Ectodermal cell (in vitro differentiated cells): Measurements from ENCODE around the gene LHFPL5. TPM values are rescaled to one million over a fixed set of nuclear protein-coding genes. Genes with fewer than 3 reads are reported as not detected.

Experiments
- H3K27ac ChIP-seq: 2 replicates; pipeline ENCODE4 v1.7.0; 2013; ENCODE audit warnings: mild to moderate bottlenecking, low read depth, low read length; ENCODE audit not compliant: insufficient read depth, poor library complexity, severe bottlenecking
- H3K27me3 ChIP-seq: 2 replicates; pipeline ENCODE4 v1.7.0; 2013; ENCODE audit warnings: mild to moderate bottlenecking, low read length; ENCODE audit not compliant: insufficient read depth, control insufficient read depth, poor library complexity, severe bottlenecking
- H3K36me3 ChIP-seq: one replicate; pipeline ENCODE4 v1.7.0; 2013; ENCODE audit warnings: low read length; ENCODE audit not compliant: control insufficient read depth, insufficient read depth
- H3K4me1 ChIP-seq: one replicate; pipeline ENCODE4 v1.7.0; 2013; ENCODE audit warnings: low read length; ENCODE audit not compliant: control insufficient read depth, insufficient read depth
- H3K4me3 ChIP-seq: 2 replicates; pipeline ENCODE4 v1.7.0; 2013; ENCODE audit warnings: low read depth, low read length, control low read depth; ENCODE audit not compliant: insufficient read depth
- H3K9me3 ChIP-seq: 2 replicates; pipeline ENCODE4 v1.7.0; 2013; ENCODE audit warnings: mild to moderate bottlenecking, low read length, moderate library complexity; ENCODE audit not compliant: control insufficient read depth
- whole genome bisulfite sequencing, 2 experiments: methylation state at CpG; one replicate each; pipeline ENCODE4 v1.1.7; 2013; ENCODE audit warnings: missing lambda C conversion rate in 2 of 2; 5-methylcytosine and 5-hydroxymethylcytosine counted together
- polyA plus RNA-seq, 4 experiments: library from polyadenylated mRNA; stranded (reverse); fragments of 50-300 nt; gene quantifications; one replicate each; pipeline ENCODE4 v1.2.3, GENCODE V29; 2013

LHFPL5 gene
- polyA plus RNA-seq (2013, experiment 1 of 4) = not detected
- not detected for polyA plus RNA-seq (2013, experiment 2 of 4)
- polyA plus RNA-seq (2013, experiment 3 of 4) = not detected
- polyA plus RNA-seq (2013, experiment 4 of 4) = not detected

- no peak within 1 kb of the TSS for H3K27ac ChIP-seq
- WGBS, 2 experiments = 13 to 15% methylated on average over 40 of the region's 40 CpGs
These were observed at the start of gene LHFPL5 for GRCh38 chr6:35804996-35805736. LHFPL5 (plus strand) TSS chr6:35805352; CDS start chr6:35805671, 319 bp downstream.

GRCh38 chr6:35757456-35758123 is 47.6 kb upstream of the LHFPL5 start:
- peaks cover 7% of the 10 kb centered on the region for H3K4me1 ChIP-seq
- no peaks in the 10 kb centered on the region for H3K9me3 ChIP-seq
- no peaks in the 10 kb centered on the region for H3K36me3 ChIP-seq
- 55% methylated on average over 10 of the region's 10 CpGs for WGBS, 2 experiments
- H3K4me3 ChIP-seq = no peak overlapping the region
- no peak overlapping the region for H3K27ac ChIP-seq
- H3K27me3 ChIP-seq = no peaks in the 10 kb centered on the region

More at GRCh38 chr6:35804996-35805736, at the start of gene LHFPL5:
- Histone ChIP-seq H3K4me1 (no peaks in the 10 kb centered on the region), H3K36me3 (no peaks in the 10 kb centered on the region), H3K9me3 (no peaks in the 10 kb centered on the region), H3K4me3 (peak within 1 kb of the TSS; percentile 47), H3K27me3 (no peaks in the 10 kb centered on the region)

- Histone ChIP-seq H3K4me1 (peaks cover 9% of the 10 kb centered on the region), H3K36me3 (no peaks in the 10 kb centered on the region)
- WGBS, 2 experiments = 94 to 95% methylated on average over 3 of the region's 3 CpGs
These were observed 45.7 kb upstream of the LHFPL5 start for GRCh38 chr6:35759426-35759825.

GRCh38 chr6:35765739-35766138 is 39.4 kb upstream of the LHFPL5 start:
- no peaks in the 10 kb centered on the region for H3K36me3 ChIP-seq
- peaks cover 2% of the 10 kb centered on the region for H3K4me1 ChIP-seq
- H3K27me3 ChIP-seq = peaks cover 3% of the 10 kb centered on the region
- no peak overlapping the region for H3K27ac ChIP-seq
- H3K4me3 ChIP-seq = no peak overlapping the region
- WGBS, 2 experiments = 88 to 91% methylated on average over 23 of the region's 23 CpGs
- H3K9me3 ChIP-seq = no peaks in the 10 kb centered on the region

More at GRCh38 chr6:35759426-35759825, 45.7 kb upstream of the LHFPL5 start:
- Histone ChIP-seq H3K4me3 (no peak overlapping the region), H3K27me3 (peaks cover 3% of the 10 kb centered on the region), H3K9me3 (no peaks in the 10 kb centered on the region), H3K27ac (no peak overlapping the region)

- Histone ChIP-seq H3K27ac (no peak overlapping the region), H3K36me3 (no peaks in the 10 kb centered on the region), H3K9me3 (no peaks in the 10 kb centered on the region), H3K4me1 (peaks cover 8% of the 10 kb centered on the region), H3K4me3 (no peak overlapping the region), H3K27me3 (no peaks in the 10 kb centered on the region)
- WGBS, 2 experiments = 85 to 91% methylated on average over 3 to 4 of the region's 4 CpGs
These were observed 35.9 kb upstream of the LHFPL5 start for GRCh38 chr6:35769211-35769610.

GRCh38 chr6:35771343-35771627 is 33.9 kb upstream of the LHFPL5 start:
- H3K27ac ChIP-seq = no peak overlapping the region
- 52 to 54% methylated on average over 5 of the region's 5 CpGs for WGBS, 2 experiments
- no peaks in the 10 kb centered on the region for H3K27me3 ChIP-seq
- no peaks in the 10 kb centered on the region for H3K36me3 ChIP-seq
- peaks cover 6% of the 10 kb centered on the region for H3K4me1 ChIP-seq
- no peaks in the 10 kb centered on the region for H3K9me3 ChIP-seq
- no peak overlapping the region for H3K4me3 ChIP-seq

GRCh38 chr6:35774116-35774794 is 30.9 kb upstream of the LHFPL5 start:
- 69 to 71% methylated on average over 11 of the region's 11 CpGs for WGBS, 2 experiments

GRCh38 chr6:35775031-35775430 is 30.1 kb upstream of the LHFPL5 start:
- peaks cover 8% of the 10 kb centered on the region for H3K27me3 ChIP-seq
- H3K4me1 ChIP-seq = peaks cover 6% of the 10 kb centered on the region
- H3K9me3 ChIP-seq = no peaks in the 10 kb centered on the region
- H3K36me3 ChIP-seq = no peaks in the 10 kb centered on the region
- H3K4me3 ChIP-seq = no peak overlapping the region
- WGBS, 2 experiments = 91 to 93% methylated on average over 6 of the region's 6 CpGs
- H3K27ac ChIP-seq = no peak overlapping the region

More at GRCh38 chr6:35774116-35774794, 30.9 kb upstream of the LHFPL5 start:
- no peaks in the 10 kb centered on the region for H3K9me3 ChIP-seq
- peaks cover 6% of the 10 kb centered on the region for H3K4me1 ChIP-seq
- no peak overlapping the region for H3K27ac ChIP-seq
- H3K27me3 ChIP-seq = peaks cover 8% of the 10 kb centered on the region
- no peak overlapping the region for H3K4me3 ChIP-seq
- no peaks in the 10 kb centered on the region for H3K36me3 ChIP-seq

- Histone ChIP-seq H3K4me1 (peaks cover under 1% of the 10 kb centered on the region), H3K9me3 (no peaks in the 10 kb centered on the region), H3K36me3 (no peaks in the 10 kb centered on the region), H3K4me3 (peak within 1 kb of the TSS; percentile 48), H3K27me3 (peaks cover 8% of the 10 kb centered on the region), H3K27ac (no peak within 1 kb of the TSS)
- 2 to 4% methylated on average over 55 to 56 of the region's 56 CpGs for WGBS, 2 experiments
These were observed 28.6 kb upstream of the LHFPL5 start, which contains the start of gene CLPSL2 for GRCh38 chr6:35776364-35777215. CLPSL2 (plus strand) TSS chr6:35776598; CDS start chr6:35776619, 21 bp downstream.
